OCI-LY1 (cell line): ENCODE measurements around the gene TRAPPC10.

Experiments used
- EZH2 ChIP-seq: fragments of 200-600 bp; sonication (generic), shearing (Covaris generic); IDR thresholded peaks from 2 replicates; pipeline ENCODE4 v1.8.0; 2017; ENCODE audit warnings: borderline replicate concordance, mixed run types, mild to moderate bottlenecking, antibody characterized with exemption, low read length, moderate library complexity, mixed read lengths
- TF ChIP-seq, protein P1 (sequence below): fragments of 200-600 bp; sonication (generic), shearing (Covaris generic); IDR thresholded peaks from 2 replicates; pipeline ENCODE4 v1.5.1; 2017; ENCODE audit warnings: mild to moderate bottlenecking, antibody characterized with exemption, low read length, moderate library complexity, mixed read lengths

DNA sequence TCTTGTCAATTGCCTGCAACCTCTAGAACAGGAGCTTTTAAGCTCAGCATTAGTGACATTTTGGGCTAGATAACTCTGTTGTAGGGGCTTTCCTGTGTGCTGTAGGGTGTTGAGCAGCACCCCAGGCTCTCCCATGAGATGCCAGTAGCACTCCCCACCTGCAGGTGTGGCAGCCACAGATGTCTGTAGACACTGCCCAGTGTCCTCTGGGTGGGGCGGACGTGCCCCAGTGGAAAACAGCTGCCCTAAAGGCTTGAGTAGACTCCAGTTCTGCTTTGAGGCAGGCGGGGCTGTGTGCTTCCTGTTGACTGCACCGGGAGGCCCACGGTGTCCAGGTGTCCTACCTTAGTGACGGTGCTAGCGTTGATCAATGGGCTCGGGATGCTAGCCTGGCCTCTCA is 78.2 kb downstream of the TRAPPC10 start:
- TF ChIP-seq, protein P1, sequence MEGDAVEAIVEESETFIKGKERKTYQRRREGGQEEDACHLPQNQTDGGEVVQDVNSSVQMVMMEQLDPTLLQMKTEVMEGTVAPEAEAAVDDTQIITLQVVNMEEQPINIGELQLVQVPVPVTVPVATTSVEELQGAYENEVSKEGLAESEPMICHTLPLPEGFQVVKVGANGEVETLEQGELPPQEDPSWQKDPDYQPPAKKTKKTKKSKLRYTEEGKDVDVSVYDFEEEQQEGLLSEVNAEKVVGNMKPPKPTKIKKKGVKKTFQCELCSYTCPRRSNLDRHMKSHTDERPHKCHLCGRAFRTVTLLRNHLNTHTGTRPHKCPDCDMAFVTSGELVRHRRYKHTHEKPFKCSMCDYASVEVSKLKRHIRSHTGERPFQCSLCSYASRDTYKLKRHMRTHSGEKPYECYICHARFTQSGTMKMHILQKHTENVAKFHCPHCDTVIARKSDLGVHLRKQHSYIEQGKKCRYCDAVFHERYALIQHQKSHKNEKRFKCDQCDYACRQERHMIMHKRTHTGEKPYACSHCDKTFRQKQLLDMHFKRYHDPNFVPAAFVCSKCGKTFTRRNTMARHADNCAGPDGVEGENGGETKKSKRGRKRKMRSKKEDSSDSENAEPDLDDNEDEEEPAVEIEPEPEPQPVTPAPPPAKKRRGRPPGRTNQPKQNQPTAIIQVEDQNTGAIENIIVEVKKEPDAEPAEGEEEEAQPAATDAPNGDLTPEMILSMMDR = no peak
- no peak for TF ChIP-seq EZH2
